ENCODE data around the gene IPO9.

DNA sequence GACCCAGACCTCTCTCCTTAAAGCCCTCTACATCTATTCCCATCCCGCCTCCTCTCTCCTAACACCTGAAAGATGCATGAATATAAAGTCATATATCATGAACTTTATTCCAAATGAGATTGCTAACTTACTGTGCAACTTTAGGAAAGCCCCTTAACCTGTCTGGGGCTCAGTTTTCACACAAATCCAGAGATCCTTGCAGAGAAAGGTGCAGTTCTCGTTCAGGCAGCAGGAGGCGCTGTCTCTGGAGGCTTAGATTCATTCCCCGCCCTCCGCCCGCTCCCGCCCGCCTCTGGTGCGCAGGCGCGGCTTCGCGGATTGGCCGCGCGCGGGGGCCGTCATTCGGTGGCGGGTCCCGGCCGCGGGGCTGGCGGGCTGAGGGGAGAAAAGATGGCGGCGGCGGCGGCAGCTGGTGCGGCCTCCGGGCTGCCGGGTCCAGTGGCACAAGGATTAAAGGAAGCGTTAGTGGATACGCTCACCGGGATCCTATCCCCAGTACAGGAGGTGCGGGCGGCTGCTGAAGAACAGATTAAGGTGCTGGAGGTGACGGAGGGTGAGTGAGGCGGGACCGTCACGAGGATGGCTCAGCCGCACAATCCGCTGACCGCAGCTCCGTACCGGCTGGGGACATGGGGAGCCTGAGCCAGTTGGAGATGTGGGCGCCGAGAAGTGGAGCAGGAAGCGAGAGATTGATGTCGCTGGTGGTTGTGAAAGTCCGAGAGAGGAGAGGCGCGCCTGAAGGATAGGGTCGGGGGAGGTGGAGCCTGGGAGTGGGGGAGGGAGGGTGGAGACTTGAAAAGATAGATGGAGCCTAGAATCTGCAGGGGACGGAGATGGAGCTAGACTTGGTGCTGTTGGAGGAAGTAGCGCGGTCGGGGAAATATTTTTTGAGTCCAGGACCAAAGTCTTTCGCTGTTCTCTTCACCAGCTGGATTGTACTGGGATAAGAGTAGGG is at the start of gene IPO9:
- TF ChIP-seq SIN3A (IDR thresholded peaks at IDR 0.05; ENCODE audit: borderline replicate concordance, insufficient read depth, low read length) (peak; percentile 33; the same call in 1 of the 2 replicates), POLR2AphosphoS5 (IDR thresholded peaks at IDR 0.05; ENCODE audit: low read depth, low read length) (peak; percentile 74), TAF1 (IDR thresholded peaks at IDR 0.05; ENCODE audit: borderline replicate concordance, insufficient read depth, low read length) (peak; percentile 77; the same call in 1 of the 2 replicates)
